Osteocyte (in vitro differentiated cells): ENCODE results near the gene PPP1R36. TPM values are rescaled to one million over a fixed set of nuclear protein-coding genes. Genes with fewer than 3 reads are reported as not detected.

Experiments used
- DNase-seq: peaks from one replicate; pipeline ENCODE4 v3.0.0; 2021; ENCODE audit warnings: mixed read lengths; ENCODE audit not compliant: unreplicated experiment; ENCODE audit errors: extremely low spot score
- H3K27ac Mint-ChIP-seq: one replicate; pipeline ENCODE4 v1.8.0; 2021; ENCODE audit warnings: mild to moderate bottlenecking, mixed read lengths; ENCODE audit not compliant: unreplicated experiment
- H3K27me3 Mint-ChIP-seq: one replicate; pipeline ENCODE4 v1.8.0; 2021; ENCODE audit warnings: mixed read lengths; ENCODE audit not compliant: unreplicated experiment
- H3K36me3 Mint-ChIP-seq: one replicate; pipeline ENCODE4 v1.8.0; 2021; ENCODE audit warnings: mixed read lengths; ENCODE audit not compliant: unreplicated experiment
- H3K4me1 Mint-ChIP-seq: one replicate; pipeline ENCODE4 v1.8.0; 2021; ENCODE audit warnings: mixed read lengths; ENCODE audit not compliant: unreplicated experiment
- H3K4me3 Mint-ChIP-seq: one replicate; pipeline ENCODE4 v1.8.0; 2021; ENCODE audit warnings: mild to moderate bottlenecking, moderate library complexity, mixed read lengths; ENCODE audit not compliant: unreplicated experiment
- H3K9me3 Mint-ChIP-seq: one replicate; pipeline ENCODE4 v1.8.0; 2021; ENCODE audit warnings: mixed read lengths; ENCODE audit not compliant: unreplicated experiment
- total RNA-seq: library from RNA; stranded (reverse); gene quantifications from 2 replicates; pipeline ENCODE4 v1.2.1, GENCODE V29; 2021
- TF ChIP-seq, protein P1 (sequence below): fragments of 200-600 bp; sonication (generic); IDR thresholded peaks from 2 replicates; pipeline ENCODE4 v1.5.0; 2021; ENCODE audit warnings: antibody characterized with exemption, mild to moderate bottlenecking, moderate library complexity

Gene PPP1R36
- total RNA-seq, 1 donor from 2014 or later, result 1.3 TPM

DNA sequence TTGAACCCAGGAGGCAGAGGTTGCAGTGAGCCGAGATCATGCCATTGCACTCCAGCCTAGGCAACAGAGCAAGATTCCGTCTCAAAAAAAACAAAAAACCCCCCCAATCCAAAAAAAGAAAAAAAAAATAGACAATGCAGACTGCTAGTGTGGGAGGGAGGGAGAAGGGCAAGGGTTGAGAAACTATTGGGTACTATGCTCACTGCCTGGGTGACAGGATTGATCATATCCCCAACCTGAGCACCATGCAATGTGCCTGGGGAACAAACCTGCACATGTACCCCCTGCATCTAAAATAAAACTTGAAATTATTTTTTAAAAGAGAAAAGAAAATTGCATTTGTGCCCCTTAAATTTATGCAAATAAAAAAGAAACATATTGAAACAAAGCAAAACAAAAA, 88.9 kb downstream of the PPP1R36 start:
- H3K9me3 Mint-ChIP-seq, result peaks cover 9% of the 10 kb centered on the region
- H3K27ac Mint-ChIP-seq, result no peak overlapping the region
- H3K27me3 Mint-ChIP-seq, result no peaks in the 10 kb centered on the region
- DNase-seq, result no peak
- TF ChIP-seq, protein P1, sequence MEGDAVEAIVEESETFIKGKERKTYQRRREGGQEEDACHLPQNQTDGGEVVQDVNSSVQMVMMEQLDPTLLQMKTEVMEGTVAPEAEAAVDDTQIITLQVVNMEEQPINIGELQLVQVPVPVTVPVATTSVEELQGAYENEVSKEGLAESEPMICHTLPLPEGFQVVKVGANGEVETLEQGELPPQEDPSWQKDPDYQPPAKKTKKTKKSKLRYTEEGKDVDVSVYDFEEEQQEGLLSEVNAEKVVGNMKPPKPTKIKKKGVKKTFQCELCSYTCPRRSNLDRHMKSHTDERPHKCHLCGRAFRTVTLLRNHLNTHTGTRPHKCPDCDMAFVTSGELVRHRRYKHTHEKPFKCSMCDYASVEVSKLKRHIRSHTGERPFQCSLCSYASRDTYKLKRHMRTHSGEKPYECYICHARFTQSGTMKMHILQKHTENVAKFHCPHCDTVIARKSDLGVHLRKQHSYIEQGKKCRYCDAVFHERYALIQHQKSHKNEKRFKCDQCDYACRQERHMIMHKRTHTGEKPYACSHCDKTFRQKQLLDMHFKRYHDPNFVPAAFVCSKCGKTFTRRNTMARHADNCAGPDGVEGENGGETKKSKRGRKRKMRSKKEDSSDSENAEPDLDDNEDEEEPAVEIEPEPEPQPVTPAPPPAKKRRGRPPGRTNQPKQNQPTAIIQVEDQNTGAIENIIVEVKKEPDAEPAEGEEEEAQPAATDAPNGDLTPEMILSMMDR, result no peak
- no peak overlapping the region for H3K4me3 Mint-ChIP-seq
- H3K36me3 Mint-ChIP-seq, result no peaks in the 10 kb centered on the region
- peaks cover 32% of the 10 kb centered on the region for H3K4me1 Mint-ChIP-seq

Other genes starting within 250 kb of the PPP1R36 start
- gene MTHFD1, start 161.6 kb upstream of the PPP1R36 start, total RNA-seq, result 77.8 and 79.3 TPM in 2 replicates
- gene AKAP5, start 84.5 kb upstream of the PPP1R36 start, total RNA-seq, result 3.4 and 3.6 TPM in 2 replicates
- 9.4 and 10.9 TPM in 2 replicates for gene ZBTB25, start 46.1 kb upstream of the PPP1R36 start, total RNA-seq
- 62.9 and 67.0 TPM in 2 replicates for gene ZBTB1, start 45.2 kb upstream of the PPP1R36 start, total RNA-seq
- gene HSPA2, start 9.2 kb upstream of the PPP1R36 start, total RNA-seq, result 2.1 and 2.8 TPM in 2 replicates
- 96.3 and 98.3 TPM in 2 replicates for gene PLEKHG3, start 154.5 kb downstream of the PPP1R36 start, total RNA-seq